VCaP (cell line): Measurements from ENCODE around the gene SIKE1.

Experiments used
- H3K27ac ChIP-seq: fragments of 450-650 bp; 2 replicates; pipeline ENCODE4 v1.5.1; 2017
- CTCF ChIP-seq: fragments of 450-650 bp; conservative IDR thresholded peaks from 2 replicates; pipeline ENCODE4 v1.5.1; 2017; ENCODE audit warnings: mild to moderate bottlenecking, moderate library complexity

SIKE1 gene

GRCh38 chr1:114728553-114728952, 51.9 kb downstream of the SIKE1 start:
- no peak for TF ChIP-seq CTCF
- H3K27ac ChIP-seq = no peak overlapping the region

- H3K27ac ChIP-seq = no peak overlapping the region
- no peak for TF ChIP-seq CTCF
These were observed 55.3 kb downstream of the SIKE1 start for GRCh38 chr1:114725230-114725629.

- no peak overlapping the region for H3K27ac ChIP-seq
- TF ChIP-seq CTCF = no peak
These were observed 56.6 kb downstream of the SIKE1 start for GRCh38 chr1:114723915-114724314.

- TF ChIP-seq CTCF = no peak
- H3K27ac ChIP-seq = no peak overlapping the region
These were observed 57.0 kb downstream of the SIKE1 start for GRCh38 chr1:114723457-114723856.

GRCh38 chr1:114720492-114720891, 60.0 kb downstream of the SIKE1 start:
- no peak for TF ChIP-seq CTCF
- no peak overlapping the region for H3K27ac ChIP-seq
